Activated gamma-delta T cell (primary cell): ENCODE measurements around the gene RAD51B.

ENCODE experiments used
- DNase-seq: peaks from one replicate; lab custom pipeline; 2025; lab: John Stamatoyannopoulos, UW

The RAD51B gene

DNA sequence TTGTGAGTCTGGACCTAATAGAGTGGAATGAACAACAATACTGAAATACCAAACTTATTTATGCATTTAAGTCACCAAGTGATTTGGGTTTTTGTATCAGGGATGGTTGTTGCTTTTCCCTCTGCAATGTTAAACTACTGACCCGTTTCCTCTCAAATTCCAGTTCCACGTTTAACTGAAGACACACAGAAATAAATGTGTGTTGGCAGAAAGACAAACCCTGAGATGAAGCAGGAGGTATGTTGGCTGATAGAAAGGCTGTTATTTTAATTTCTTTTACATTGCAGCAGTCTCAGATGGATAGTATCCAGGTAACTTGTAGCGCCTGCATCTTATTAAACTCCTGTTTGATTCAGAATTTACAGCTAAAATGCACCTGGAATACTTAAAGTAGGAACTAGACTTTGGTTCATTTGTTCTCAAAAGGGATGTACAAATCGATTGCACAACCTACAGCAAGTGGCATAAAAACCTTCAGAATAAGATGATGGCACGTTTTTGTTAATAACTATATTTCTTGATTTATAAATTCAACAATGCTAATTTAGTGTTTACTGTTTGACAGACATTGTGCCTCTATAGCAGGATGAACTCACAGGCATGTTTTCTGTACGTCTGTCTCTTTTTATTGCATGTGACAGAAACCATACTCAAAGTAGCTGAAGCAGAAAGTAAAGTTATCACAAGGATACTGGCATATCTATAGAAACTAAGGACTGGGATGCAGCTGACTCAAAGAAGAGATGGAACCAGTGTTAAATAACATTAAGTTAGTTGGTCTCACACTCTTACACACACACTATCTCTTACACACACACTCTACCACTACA, 567.6 kb downstream of the RAD51B start:
- no peak for DNase-seq

DNA sequence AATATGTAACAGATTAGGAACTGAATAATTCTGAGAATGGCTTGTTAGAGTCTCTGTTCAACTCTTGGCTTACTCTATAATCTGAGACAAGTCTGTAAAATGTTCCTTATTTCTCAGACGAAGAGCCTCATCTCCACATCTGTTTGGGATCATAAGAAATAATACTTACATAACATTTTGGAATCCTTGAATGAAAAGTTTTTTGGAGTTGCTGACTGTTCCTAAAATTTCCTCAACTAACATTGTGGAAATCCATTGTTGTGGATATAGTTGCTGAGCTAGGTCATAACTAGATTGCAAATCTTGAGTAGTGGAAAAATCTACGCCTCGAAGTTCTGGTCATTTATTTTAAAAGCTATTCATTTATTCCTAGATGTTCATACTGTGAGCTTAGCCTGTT, 570.4 kb downstream of the RAD51B start:
- no peak for DNase-seq

DNA sequence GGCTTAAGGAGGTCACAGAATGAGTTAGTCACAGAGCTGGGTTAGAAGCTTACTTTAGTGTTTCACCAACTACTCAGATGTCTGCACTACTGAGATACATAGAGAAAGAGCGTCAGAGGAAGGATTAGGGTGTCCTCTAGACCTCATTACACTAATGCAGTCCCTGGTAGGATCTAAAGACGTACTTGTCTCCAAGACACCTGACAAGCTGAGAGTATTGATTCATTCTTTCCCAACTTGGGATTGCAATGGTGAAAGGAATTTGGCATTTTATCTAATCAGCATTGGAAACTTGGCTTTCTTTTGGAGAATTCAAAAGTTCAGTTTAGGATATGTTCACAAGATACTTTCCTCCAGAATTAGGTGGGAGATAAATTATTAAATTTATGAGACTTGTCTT, 571.2 kb downstream of the RAD51B start:
- DNase-seq = no peak

DNA sequence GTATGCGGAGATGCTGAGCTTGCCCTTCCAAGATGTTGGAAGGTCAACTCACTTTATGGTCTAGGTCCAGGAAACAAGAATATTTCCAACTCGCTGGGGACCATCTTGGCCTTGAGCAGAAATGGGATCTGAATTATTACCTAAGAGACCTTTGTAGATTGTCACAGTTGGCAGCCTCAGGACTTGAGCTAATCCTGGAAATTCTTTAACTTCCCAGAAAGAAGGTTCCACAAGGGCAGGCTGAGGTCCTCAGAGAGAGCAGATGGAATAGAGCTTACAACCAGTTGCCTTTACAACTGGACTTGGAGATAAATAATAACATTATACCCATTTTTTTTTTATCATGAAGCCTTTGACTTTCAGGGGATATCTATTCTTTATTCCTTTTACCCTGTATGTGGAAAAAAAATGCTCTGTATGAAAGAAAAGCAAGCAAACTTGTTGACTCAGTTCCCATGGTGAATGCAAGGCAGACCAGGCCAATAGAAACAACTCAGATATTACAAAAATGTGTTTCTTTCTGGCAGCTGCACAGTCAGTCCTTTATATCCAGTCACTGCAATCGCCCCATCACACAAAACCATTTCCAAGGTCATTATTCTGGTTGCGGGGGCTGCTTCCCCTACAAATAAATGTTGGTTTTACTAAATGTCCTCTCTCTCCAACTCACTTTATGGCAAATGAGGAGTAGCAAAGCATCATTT, 571.9 kb downstream of the RAD51B start:
- DNase-seq = no peak

DNA sequence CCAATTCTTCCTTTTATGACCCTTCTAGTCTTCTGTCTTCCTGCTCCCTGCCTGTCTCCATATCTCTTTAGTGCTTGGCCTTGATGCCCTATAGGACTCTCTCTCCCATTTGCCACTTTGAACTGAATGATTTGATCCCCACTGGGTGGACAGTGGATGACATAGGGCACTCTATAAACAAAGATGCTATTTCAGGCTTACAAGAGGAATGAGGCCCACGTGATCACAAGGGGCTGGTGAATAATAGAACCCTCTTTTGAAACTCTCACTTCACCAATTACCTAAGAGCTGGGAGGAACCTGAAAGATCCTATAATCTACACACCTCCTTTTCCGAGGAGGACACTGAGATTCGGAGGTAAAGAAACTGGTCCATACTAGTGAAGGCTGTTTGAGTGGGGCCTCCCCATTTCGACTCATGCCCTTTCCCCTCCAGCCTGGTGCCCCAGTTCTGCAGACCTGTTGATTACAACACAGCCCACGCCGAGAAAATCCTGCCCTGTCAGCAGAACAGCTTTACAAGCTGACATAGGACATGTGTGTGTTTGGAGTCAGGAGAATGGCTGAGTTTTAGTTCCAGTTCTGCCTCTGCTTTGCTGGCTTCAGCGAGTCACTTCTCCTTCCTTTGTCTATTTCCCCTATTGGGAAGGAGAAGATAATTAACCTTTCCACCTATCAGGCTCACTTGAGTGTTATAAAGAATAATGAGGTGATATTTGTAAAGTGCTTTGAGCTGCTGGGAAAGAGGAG, 573.0 kb downstream of the RAD51B start:
- DNase-seq = no peak

DNA sequence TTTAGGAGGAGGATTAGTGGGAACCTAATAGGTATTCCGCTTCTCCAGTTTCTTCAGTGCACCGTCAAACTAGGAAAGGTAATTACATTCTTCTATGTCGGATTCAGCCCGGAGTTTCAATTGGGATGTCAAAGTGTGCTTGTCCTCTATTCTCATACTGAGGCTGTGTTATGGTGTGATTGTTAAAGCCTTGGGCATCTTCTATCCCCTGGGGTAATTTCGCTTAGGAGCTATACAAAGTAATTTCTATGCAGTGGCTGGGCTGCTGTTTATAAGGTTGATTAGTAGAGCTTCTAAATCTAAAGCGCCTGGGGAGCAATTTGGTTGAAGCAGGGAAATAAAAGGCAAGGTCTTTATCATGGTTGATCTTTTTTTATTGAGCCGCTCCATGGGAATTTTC, 573.7 kb downstream of the RAD51B start:
- DNase-seq = no peak

DNA sequence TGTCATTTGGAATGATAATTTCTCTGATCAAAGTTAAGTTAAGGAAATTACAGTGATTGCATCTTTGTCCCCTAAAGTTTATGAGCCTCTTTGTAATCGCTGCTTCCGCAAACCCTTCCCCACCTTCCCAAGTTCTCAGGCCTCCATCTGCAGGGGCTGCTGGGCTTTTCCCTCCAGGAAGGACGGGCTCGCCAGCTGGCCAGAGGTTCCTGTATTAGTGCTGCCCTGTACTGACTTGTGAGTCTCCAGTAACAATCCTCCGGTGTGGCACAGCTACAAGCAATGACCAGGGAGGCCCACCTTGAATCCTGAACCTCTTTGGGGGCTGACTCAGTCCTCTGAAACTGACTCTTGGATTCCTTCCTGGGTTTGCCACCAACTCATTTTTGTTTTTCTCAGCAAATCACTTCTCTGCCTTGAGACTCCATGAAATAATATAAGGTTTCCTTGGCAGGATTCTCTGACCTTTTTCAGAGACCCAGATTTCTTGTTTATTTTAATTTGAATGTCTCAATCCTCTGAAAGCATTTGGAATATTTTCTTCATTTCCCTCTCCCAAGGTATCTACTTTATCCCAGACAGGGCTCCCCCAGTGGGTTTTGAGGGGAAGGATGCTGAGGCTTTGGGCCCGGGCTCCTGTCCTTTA, 574.7 kb downstream of the RAD51B start:
- DNase-seq = no peak

DNA sequence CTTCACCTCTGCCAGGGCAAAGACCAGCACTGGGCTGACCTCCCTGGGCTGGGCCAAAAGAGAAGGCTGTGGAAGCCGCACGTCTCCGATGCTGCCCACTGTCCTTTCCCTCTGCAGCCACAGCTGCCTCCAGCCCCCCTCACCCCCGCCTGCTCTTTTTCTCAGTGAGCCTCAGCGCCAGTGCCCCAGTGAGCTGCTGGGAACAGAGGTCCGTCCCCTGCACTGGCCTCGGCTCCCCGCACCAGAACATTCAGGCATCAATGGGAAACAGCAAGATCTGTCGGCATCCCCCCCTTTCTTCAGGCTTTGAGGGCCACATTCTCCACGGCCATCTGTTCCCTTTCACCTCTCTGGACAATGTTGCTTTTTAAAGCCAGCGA, 575.2 kb downstream of the RAD51B start:
- DNase-seq = no peak

DNA sequence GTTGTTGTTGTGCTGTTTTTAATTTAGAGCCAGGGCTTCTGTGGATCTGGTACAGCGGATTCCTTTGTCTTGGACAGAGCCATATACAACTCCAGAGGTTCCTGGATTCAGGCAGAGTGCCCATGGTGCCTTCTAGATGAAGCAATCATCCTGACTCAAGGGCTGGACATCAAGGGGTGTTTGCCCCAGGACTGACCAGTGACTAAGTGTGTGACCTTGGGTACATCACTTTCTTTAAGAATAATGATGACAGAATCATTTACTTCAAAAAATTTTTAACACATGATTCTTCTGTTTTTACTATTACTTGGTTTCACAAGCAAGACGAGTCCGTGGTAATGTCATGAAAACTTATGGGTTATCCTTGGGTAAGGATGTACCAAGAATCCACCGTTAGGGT, 576.0 kb downstream of the RAD51B start:
- DNase-seq = no peak

DNA sequence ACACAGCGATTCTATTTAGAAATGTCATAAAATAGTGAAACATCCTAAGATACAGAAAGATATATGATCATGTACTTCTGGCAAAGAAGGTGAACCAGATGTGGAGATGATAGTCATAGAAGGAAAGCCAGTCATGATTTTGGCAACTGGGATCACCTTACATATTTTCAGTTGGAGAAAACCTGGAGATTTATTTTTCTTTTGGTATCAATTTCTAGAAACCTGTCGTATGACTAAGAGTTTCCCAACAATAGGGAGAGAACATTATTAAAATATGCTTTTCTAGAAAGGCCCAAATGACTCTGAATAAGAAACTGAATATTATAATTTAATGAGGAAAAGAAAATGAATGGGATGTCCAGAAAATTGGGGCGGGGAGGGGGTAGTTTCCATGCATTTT, 576.9 kb downstream of the RAD51B start:
- DNase-seq = no peak

DNA sequence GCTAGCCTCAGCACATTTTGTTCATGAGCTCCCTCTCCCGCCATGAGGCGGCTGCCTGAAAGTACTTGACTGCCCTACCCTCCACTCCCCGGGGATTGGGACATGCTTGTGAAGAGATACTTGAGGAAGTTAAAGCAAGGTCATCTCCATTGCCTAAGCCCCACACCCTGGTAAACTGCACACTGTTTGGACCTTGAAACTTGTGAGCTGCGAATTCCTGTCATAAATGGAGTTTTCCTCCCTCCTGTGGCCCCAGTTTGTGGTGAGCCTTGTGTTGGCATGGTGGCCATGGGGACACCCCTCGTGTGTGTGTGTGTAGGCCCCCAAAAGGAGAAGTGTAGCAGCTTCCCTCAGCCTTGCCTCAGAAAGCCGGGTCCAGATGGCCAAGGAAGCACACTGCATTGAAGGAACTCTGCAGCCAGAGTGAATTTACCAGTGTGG, 577.8 kb downstream of the RAD51B start:
- DNase-seq = no peak

DNA sequence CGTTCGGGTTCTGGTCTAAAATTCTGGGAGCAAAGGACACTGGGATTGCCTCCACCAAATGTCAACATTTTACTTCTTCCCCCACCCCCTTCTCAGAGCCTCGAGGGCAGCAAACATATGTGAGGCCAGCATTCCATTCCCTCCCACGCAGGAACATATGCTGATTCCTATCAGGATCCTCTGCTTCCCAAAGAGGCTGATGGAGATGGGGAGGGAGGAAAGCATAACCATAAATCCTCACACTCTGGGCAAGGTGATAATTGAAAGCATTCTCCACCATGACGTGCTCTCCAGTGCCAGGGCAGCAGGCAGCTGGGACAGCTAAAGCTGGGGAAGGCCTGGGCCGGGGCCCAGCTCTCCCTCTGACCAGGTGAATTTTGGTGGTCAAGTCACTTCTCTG, 578.2 kb downstream of the RAD51B start:
- DNase-seq = no peak

DNA sequence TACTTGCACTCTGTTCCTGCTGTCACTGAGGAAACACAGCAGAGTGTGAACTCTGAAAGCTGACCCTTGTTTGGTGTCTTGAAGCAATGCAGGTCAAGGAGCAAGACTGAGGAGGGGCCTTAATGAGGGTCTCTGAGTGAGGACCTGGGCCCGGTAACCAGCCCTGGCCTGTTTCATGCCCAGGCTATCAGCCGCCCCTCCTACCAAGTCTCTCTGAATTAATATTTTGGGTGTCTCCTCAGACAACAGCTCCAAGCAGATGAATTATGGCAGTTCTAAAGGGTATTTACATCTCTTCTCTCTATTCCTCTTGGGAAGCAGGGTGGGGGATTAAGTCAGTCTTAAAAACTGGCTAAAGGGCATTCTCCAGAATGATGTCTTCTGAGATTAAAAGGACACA, 578.8 kb downstream of the RAD51B start:
- no peak for DNase-seq

DNA sequence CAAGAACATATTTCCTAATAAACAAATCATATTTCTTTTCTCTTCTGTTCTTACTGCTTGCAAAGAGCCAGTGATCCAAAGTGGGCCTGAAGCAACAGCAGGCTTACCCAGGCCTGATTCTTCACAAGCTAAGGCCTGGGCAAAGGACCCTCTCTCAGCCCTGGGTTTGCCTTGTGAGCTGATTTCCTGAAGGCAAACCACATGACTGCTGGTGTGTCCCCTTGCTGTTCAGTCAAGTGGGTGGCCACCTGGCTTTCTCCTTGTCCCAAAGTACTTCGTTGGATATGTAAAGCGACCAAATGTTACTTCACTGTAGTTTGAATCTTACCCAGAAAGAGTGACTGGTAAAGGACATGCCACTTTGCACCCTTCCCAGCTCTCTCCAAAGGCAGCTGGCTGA, 580.4 kb downstream of the RAD51B start:
- DNase-seq = no peak

DNA sequence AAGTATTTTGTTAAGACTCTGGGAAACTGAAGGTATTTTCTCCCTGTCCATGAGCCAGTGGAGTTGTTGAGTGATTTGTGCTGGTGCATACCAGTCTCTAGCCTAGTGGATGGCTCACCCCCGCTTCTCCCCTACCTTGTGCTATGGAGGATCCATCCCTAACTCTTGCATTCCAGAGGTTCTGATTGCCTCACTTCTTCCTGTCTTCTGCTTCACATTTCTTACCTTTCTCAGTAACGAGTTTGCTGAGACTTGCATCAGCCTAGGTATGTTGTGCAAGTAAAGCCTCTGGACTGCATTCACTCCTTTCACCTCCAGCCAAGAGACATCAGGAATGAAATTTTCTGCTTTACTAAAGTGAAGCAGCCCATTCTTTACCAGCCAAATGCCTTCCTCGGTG, 581.7 kb downstream of the RAD51B start:
- DNase-seq = no peak

DNA sequence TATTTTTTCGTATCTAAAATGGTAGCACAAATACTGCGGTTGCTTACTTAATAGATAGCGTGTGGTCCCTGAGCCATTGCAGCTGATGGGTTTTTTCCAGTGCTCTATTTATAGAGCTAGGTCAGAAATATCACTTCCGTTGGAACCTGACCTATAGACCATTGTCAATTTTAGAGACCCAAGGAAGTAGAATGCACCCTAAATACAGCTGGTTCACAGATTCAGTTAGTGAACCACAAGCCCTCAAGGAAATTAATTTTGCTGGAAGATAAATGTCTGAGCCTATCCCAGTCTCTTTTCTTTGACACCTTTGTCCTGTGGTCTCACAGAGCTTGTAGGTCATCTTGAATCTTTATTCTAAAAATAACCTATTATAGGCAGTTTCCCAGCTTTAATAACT, 582.3 kb downstream of the RAD51B start:
- DNase-seq = no peak

DNA sequence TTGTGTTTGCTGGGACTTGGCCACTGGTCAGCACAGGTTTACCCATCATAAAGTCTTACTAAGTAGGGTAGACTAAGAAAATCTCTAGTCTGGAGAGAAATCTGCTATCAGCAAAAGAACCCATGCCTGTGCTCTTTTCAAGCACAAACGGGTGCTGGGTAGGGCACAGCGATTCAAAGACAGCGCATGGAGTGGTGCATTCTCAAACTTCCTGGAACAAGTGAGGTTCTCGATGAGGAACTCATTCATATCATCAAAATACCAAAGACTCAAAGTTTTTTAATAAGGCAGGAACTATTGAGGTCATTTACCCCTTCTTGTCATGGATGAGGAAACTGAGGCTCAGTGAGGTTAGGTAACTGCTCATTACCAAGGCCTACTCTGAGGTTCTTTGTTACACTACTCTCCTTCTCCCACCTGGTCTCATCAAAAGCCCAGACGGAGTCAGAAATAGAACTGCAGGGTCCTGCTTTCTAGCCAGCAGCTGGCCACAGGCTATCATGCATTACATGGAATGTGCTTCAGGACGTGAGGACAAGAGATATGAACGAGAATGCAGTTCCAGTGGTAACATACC, 583.0 kb downstream of the RAD51B start:
- DNase-seq = no peak

DNA sequence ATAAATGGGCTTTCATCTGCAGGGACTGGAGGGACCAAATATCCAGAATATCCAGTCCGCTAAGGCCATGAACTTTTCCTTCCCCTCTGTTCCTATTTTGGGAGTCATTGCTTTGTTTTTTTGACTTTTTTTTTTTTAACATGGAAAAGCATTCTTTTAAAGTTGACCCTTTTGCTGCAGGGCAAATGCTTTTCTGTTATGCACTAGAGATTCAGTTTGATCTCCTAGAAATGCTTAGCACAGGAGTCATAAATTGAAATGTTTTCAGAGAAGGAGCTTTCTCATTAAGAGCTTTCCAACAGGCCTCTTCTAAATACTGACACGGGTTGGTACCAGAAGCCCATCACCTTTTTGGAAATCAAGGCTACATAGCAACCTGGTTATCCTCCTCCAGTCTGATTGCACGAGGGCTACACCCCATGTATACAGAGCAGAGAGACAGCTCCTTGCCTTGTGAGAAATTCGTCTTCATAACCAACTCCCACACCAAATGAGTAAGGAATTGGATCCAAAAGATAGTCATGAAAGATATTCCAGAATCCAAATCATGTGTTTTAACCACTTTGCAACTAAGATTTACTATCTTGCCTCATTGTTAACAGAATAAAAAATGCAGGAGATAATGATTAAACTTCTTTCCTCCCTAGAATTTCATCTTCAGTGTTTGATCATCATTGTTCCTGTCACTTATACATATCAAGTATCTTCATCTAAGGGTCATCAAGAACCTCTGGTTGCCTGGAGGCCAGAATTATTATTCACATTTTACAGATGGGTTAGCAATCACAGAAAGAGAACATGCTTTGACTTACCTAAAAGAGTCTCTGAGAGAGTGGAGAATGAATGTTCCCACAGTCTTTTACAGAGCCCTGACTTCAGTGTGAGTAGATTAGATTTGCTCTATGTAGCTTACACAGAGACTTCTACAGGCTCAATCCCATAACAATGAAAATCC, 583.9 kb downstream of the RAD51B start:
- no peak for DNase-seq

DNA sequence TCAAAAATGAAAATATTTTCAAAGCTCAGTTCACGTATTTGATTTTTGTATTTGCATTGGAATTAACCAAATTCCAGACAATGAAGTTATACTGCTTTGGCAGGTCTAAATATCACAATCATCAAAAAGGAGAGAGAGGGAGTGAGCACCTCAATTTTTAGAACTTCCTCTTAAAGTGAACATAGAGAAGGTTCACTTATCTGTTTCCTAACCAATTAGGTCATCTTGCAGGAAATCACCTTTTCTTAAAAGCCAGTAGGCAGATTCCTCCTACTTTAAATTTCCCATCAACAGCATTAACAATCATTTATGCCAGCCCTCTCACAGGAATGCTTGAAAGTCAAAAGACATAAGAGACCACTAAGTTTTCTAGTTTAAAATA, 584.6 kb downstream of the RAD51B start:
- no peak for DNase-seq

DNA sequence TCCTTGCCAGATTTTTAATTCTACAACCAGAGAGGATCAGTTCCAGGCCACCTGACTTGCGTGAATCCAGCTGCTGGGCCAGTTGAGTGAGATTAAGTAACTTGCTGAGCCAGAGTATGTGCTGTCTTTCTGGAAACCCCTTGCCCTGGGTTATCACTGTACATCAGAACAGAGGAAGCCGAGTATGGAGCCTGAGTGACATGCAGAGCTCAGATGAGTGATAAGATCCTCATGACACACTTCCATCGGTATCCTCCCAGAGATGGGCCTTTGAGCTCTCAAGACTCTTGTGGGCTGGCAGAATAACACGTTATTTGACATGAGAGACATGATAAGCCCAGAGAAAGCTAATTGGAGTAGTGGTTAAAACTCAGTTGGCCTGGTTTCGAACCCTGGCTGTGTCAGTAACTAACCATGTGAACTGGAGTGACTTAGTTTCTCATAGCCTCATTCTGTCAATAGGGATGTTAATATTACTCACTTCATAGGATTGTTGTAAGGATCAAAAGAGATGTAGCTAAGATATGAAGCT, 585.1 kb downstream of the RAD51B start:
- DNase-seq = no peak

DNA sequence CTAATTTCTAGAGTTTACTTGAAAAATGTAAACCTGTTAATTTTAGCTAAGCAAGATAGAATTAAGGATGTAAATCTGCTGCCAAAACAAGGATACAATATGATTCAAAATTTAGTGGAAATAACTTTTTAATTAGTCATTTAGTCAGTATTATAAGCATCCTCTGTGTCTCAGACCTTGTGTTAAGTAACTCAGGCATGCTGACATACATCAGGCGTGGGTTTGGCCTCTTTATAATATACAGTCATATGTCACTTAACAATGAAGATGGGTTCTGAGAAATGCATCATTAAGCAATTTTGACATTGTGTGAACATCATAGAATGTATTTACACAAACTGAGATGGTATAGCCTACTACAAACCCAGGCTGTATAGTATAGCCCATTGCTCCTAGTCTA, 586.4 kb downstream of the RAD51B start:
- no peak for DNase-seq
